Measurements from ENCODE around the gene PTK7.

The PTK7 gene

GRCh38 chr6:43043310-43043709 is 32.8 kb upstream of the PTK7 start:
- Histone ChIP-seq H3K9ac (no peak overlapping the region), H3K4me3 (IDR thresholded peaks at IDR 0.05; ENCODE audit: insufficient read depth, low read depth, low read length) (no peak overlapping the region), H3K27me3 (ENCODE audit: insufficient read depth, low read depth) (no peaks in the 10 kb centered on the region), H4K20me1 (ENCODE audit: insufficient read depth) (no peaks in the 10 kb centered on the region), H3K36me3 (ENCODE audit: insufficient read depth) (no peaks in the 10 kb centered on the region), H3K79me2 (ENCODE audit: insufficient read depth, low read depth) (no peaks in the 10 kb centered on the region), H3K4me1 (ENCODE audit: low read depth, poor library complexity, severe bottlenecking) (peaks cover 18% of the 10 kb centered on the region), H3K27ac (no peak overlapping the region), H2AFZ (ENCODE audit: low read depth) (no peak overlapping the region), H3K4me2 (no peak overlapping the region)
- TF ChIP-seq CTCF (conservative IDR thresholded peaks at IDR 0.05; ENCODE audit: low read depth, low read length): no peak

DNA sequence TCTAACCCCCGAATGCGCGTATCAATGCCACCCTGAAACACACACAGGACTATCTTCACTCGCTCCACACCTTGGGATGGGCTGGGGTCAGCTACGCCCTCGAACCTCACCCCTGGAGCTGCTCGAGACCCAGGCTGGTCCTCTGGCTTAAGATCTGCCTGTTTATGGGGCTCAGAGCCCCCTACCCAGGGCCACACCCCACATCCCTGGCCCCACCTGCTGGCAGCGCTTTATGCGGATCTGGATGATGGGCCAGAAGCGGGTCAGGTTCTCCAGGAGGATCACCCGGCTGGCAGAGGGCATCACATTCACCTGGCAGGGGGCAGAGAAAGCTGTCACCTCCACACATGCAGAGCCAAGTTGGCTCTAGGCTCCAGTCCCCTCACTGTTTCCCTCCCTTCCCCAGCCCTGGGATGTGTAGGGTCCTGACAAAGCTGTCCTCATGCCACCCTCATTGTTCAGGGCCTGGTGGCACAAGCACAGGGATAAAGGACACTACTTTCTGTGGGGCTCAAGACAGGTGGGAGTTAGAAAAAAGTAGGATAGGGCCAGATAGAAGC is 30.7 kb upstream of the PTK7 start:
- Histone ChIP-seq H3K27ac (no peak overlapping the region), H3K79me2 (ENCODE audit: insufficient read depth, low read depth) (no peaks in the 10 kb centered on the region), H3K4me1 (ENCODE audit: low read depth, poor library complexity, severe bottlenecking) (no peaks in the 10 kb centered on the region), H3K4me2 (no peak overlapping the region), H2AFZ (ENCODE audit: low read depth) (no peak overlapping the region), H3K27me3 (ENCODE audit: insufficient read depth, low read depth) (no peaks in the 10 kb centered on the region), H3K4me3 (IDR thresholded peaks at IDR 0.05; ENCODE audit: insufficient read depth, low read depth, low read length) (no peak overlapping the region), H3K36me3 (ENCODE audit: insufficient read depth) (no peaks in the 10 kb centered on the region), H4K20me1 (ENCODE audit: insufficient read depth) (no peaks in the 10 kb centered on the region), H3K9ac (no peak overlapping the region)
- no peak for TF ChIP-seq CTCF (conservative IDR thresholded peaks at IDR 0.05; ENCODE audit: low read depth, low read length)

DNA sequence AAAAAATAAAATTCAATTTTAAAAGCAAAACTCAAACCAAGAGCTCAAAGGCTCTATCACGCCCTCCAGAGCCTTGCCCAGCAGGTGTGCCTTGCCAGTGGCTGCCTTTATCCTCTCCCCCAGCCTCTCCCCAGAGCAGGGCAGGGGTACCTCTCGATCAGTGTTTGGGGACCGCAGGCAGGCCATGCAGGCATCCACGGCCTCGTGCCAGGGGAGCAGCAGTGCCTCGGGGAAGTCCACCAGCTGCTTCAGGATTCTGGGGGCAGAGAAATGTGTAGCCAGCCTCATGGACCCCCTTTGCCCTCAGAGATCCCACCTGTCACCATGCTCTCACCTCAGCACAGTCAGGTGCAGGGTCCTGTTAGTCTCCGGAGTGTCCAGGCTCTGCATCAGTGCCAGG is 28.1 kb upstream of the PTK7 start:
- Histone ChIP-seq H4K20me1 (ENCODE audit: insufficient read depth) (no peaks in the 10 kb centered on the region), H2AFZ (ENCODE audit: low read depth) (no peak overlapping the region), H3K4me1 (ENCODE audit: low read depth, poor library complexity, severe bottlenecking) (peaks cover 7% of the 10 kb centered on the region), H3K79me2 (ENCODE audit: insufficient read depth, low read depth) (peaks cover 6% of the 10 kb centered on the region; the same call in 1 of the 2 replicates), H3K4me2 (no peak overlapping the region), H3K36me3 (ENCODE audit: insufficient read depth) (no peaks in the 10 kb centered on the region), H3K9ac (no peak overlapping the region), H3K27ac (no peak overlapping the region), H3K27me3 (ENCODE audit: insufficient read depth, low read depth) (no peaks in the 10 kb centered on the region), H3K4me3 (IDR thresholded peaks at IDR 0.05; ENCODE audit: insufficient read depth, low read depth, low read length) (no peak overlapping the region)
- no peak for TF ChIP-seq CTCF (conservative IDR thresholded peaks at IDR 0.05; ENCODE audit: low read depth, low read length)

- no peak for TF ChIP-seq CTCF (conservative IDR thresholded peaks at IDR 0.05; ENCODE audit: low read depth, low read length)
- Histone ChIP-seq H3K79me2 (ENCODE audit: insufficient read depth, low read depth) (peaks cover 9% of the 10 kb centered on the region; the same call in 1 of the 2 replicates), H3K4me3 (IDR thresholded peaks at IDR 0.05; ENCODE audit: insufficient read depth, low read depth, low read length) (no peak overlapping the region), H3K9ac (no peak overlapping the region), H3K27ac (no peak overlapping the region), H3K27me3 (ENCODE audit: insufficient read depth, low read depth) (no peaks in the 10 kb centered on the region), H3K4me2 (no peak overlapping the region), H3K4me1 (ENCODE audit: low read depth, poor library complexity, severe bottlenecking) (peaks cover 12% of the 10 kb centered on the region), H3K36me3 (ENCODE audit: insufficient read depth) (no peaks in the 10 kb centered on the region), H2AFZ (ENCODE audit: low read depth) (no peak overlapping the region), H4K20me1 (ENCODE audit: insufficient read depth) (no peaks in the 10 kb centered on the region)
Measured at GRCh38 chr6:43050981-43051380, 25.1 kb upstream of the PTK7 start.
